ENCODE measurements around the gene TBX10.
"Not testable (repeated sequence)": the region's sequence is repeated elsewhere in the genome, so short reads cannot be mapped to it uniquely, and the experiment has no call there.

The TBX10 gene

DNA sequence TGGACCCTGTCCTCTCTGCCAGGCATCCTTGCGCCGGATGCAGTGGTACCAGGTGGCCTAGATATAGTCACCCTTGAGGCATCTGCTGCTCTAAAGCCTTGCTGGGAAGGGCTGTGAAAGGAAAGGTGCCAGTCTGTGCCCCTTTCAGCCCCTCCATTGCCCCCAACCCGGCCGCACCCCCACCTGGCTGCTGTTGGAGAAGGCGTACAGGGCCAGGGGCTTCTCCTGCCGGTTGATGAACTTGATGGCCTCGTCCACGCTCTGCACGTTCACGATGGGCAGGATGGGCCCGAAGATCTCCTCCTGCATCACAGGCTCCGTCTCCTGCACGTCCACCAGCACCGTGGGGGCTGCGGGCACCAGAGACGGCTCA, 24.6 kb upstream of the TBX10 start:
- no peak for DNase-seq (ENCODE audit: low read depth)

GRCh38 chr11:67663532-67664212, 24.1 kb upstream of the TBX10 start:
- DNase-seq (ENCODE audit: low read depth): no peak

DNA sequence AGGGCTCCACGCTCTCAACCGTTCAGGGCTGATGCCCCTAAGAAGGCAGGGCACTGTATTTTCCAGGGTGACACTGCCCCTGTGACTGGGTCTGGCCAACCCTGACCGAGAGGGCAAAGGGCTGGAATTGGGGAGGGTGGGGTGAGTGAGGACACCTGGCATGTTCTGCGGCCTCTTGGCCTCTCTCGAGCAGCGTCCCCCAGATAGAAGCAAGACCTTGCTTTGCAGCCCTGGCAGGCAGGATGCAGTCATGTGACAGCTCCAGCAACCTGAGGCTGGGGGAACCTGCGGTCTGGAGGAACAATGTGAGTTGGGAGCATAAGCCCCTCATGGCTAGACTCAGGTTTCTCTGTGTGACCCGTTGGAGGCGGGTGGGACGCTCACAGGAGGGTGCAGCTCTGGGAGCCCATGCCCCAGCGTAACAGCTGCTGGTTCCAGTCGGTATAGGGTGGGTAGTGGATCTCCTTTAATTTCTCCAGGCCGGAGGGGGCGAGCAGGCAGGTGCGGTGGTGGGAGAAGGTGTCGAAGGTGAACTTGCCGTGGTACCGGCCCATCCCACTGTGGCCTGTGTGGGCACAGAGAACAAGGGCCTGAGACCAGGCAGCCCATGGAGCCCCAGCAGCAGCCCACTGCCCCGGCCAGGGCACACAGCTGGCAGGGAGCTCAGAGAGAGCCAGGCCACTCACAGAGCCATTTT, 23.4 kb upstream of the TBX10 start:
- no peak for DNase-seq (ENCODE audit: low read depth)

DNA sequence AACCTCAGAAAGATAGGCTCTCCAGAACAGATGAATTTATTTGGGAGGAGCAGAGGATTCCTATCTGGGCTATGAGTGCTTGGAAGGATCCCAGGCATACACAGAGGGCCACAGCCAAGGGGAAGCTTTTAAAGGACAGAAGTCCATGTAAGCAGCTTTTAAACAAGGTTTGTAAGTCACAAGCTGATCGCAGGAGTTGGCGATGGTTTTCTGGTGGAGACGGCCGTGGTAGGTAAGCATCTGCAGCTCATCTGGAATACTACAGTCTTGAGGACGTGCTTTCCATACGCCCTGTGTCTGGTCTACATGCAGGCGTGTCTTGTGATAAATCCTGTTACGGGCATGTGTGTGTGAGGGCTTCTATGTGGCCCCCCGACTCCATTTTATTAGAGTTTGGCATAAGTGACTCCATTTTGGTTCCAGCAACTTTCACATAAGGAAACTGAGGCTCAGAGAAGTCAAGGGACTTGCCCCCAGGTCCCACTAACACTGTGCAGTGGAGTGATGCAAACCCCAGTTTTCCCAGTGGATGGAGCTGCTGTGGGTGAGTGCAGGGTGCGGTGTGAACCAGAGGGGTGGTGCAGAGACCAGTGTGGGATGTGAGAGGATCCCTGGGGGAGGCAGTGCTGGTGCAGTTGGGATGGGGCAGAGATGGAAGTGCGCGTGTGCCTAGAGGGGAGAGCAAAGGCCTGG, 22.7 kb upstream of the TBX10 start:
- no peak for DNase-seq (ENCODE audit: low read depth)

GRCh38 chr11:67660752-67661151, 21.2 kb upstream of the TBX10 start:
- DNase-seq (ENCODE audit: low read depth): not testable (repeated sequence)

- DNase-seq (ENCODE audit: low read depth): not testable (repeated sequence)
Observed at GRCh38 chr11:67659651-67660165, 20.1 kb upstream of the TBX10 start.

GRCh38 chr11:67657300-67657699, 17.7 kb upstream of the TBX10 start:
- no peak for DNase-seq (ENCODE audit: low read depth)

DNA sequence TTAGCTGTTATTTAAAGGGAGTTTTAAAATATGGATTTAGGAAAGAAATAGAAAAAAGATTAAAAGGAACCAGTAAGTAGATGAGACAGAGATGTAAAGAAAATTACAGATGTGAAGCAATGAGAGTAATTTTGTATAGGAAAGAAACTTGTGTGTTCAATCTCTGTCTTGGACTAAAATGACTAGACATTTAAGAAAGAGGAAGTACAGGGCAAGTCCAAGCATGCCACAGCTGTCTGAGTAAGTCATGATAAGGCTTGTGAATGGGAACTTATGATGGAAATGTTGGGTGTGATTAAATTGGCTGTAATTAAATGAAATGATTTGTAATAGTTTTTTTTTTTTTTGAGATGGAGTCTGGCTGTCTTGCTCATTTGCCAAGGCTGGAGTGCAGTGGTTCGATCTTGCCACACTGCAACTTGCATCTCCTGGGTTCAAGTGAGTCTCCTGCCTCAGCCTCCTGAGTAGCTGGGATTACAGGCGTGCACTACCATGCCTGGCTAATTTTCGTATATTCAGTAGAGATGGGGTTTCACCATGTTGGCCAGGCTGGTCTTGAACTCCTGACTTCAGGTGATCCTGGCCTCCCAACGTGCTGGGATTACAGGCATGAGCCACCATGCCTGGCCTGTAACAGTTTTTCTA, 16.8 kb upstream of the TBX10 start:
- no peak for DNase-seq (ENCODE audit: low read depth)

DNA sequence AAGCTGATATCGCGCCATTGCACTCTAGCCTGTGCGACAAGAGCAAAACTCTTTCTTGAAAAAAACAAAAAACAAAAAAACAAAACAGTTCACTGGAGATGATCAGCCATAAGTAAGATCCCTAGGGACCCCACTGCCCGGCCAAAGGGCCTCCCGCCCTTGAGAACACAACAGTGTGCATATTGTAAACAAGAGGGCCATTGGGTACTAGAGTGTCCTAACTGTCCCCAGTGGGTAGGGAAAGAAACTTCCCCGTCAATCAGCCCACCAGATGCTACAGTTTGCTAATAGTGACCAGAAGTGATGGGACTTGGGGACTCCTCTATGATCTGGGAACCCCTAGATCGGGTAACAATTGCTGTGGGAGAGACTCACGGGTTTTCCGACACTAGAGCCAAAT, 14.7 kb upstream of the TBX10 start:
- DNase-seq (ENCODE audit: low read depth): no peak

- no peak for DNase-seq (ENCODE audit: low read depth)
Observed at GRCh38 chr11:67652965-67653845, 13.6 kb upstream of the TBX10 start.

DNA sequence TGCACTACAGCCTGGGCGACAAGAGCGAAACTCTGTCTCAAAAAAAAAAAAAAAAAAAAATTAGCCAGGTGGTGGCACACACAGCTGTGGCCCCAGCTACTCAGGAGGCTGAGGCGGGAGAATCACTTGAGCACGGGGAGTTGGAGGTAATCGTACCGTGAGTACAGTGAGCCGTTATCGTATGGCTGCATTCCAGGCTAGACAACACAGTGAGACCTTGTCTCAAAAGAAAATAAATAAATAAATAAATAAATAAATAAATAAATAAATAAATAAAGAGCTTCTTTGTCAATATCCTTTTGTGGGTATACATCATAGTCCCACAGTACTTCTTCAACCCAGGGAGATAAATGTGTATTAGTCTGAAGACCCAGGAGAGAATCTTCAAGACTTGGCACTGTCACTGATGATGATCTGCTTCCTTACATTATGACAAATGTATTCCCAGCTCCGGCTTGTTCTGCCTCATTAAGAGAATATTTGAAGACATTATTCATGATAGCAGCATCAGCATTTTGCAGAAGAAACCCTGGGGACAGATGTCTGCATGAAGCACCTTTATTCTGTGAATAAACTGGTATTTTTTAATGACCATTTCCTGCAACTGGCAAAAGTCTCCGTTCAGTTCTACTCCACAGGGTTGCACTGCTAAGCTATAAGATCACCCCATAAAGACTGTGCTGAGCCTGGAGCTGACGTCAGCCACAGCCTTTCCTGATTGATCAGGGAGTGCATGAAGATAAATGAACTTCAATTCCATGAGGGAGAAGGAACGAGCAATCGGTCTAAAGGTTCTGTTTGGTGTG, 12.6 kb upstream of the TBX10 start:
- no peak for DNase-seq (ENCODE audit: low read depth)

DNA sequence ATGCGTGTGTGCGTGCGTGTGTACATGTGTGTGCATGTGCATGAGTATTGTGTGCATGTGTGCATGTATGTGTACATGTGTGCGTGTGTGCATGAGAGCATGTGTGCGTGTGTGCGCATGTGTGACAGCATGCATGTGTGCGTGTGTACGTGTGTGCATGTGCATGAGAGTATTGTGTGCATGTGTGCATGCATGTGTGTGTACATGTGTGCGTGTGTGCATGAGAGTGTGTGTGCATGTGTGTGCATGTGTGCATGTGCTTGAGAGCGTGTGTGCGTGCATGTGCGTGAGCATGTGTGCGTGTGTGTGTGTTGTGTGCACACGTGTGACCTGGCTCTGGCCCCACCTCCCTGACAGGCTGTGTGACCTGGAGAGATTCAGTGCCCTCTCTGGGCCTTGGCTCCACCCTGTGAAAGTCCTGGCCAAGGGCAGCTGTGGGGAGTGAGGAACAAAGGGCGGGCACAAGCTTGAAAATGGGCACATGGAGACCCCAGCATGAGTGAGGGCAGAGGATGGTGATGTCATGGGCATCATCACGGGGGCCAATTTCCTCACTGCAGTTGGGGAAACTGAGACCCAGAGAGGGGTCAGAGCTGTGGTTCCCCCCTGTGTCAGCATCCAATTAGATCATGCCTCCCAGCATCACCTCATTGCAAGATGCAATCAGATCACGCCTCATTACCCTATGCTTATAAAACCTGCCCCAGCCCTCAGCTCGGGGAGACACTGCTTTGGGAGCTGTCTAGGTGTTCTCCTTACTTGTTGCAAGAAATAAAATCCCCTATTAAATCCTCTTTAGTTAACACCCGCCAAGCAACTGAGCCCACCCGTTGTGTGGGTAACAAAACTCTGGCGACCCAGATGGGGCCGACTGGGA, 10.3 kb upstream of the TBX10 start:
- no peak for DNase-seq (ENCODE audit: low read depth)

DNA sequence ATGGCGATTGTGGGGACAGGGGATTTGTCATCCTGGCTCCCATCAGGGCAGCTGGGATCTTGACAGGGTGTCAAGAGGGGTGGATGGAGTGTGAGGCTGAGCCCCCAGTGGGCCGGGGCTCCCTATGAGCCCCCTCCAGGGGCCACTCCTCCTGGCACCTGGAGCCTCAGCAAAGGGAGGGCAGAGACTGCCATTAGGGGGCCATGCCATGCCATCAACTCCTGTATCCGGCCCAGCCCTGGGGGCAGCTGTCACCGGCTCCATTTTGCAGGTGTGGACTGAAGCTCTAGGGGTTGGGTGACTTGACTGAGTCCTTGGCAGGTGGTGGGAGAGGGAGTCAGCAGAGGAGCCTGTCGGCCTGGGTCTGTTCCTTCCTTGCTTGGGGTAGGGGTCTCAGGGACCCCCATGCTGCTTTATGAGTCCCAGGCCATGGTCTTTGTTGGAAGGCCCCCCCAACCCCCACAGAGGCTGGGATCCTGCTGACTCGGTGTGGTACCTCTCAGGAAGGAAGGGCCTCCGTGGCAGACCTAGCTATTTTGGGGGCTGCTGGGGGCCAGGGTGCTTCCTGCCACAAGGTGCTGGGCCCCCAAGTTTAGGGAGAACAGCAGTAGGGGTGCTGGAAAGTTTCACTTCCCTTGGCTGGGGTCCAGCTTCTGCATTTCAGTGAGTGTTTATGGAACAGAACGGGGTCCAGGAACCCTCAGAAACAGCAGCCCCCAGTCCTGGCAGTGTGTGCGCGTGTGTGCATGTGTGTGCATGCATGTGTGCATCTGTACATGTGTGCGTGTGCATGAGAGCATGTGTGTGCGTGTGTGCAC, 9.4 kb upstream of the TBX10 start:
- no peak for DNase-seq (ENCODE audit: low read depth)

DNA sequence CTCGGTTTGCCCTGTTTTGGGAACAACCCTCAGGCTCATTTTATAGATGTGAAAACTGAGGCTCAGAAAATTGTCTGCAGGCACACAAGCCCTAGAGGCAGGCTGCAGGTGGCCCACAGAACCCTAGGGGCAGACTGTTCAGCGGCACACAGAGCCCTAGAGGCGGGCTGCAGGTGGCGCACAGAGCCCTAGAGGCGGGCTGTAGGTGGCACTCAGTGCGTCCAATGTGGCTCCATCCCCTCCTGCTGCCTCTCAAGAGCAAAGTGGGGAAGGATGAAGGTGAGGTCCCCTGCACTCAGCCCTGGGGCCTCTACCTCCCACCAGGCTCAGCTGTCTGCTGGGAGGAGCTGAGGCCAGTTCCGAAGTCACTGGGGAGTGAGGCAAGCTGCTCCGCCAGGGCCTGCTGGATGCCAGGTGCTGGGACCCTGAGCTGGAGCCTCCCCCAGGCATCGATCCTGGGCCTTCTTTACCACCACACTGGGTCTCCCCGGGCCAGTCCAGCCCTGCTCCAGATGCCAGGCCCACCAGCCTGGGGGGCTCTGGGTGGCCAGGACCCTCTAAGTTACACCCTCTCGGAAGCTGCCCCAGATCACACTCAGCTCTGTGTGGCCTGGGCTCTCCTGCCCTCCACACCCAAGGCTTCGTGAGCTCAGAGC, 8.7 kb upstream of the TBX10 start:
- DNase-seq (ENCODE audit: low read depth): no peak

GRCh38 chr11:67647471-67647870, 7.9 kb upstream of the TBX10 start:
- no peak for DNase-seq (ENCODE audit: low read depth)

GRCh38 chr11:67646535-67647336, 7.2 kb upstream of the TBX10 start:
- no peak for DNase-seq (ENCODE audit: low read depth)

Measured in GM04503 (cell line).